WERI-Rb-1 (cell line): ENCODE results near the gene DDRGK1.

ENCODE experiments used
- DNase-seq: peaks from one replicate; pipeline ENCODE4 v3.0.0-alpha.2; 2020
- H3K27ac ChIP-seq: fragments of 250-450 bp; sonication (Bioruptor Pico); 2 replicates; pipeline ENCODE4 v1.5.1; 2020; ENCODE audit warnings: mild to moderate bottlenecking, moderate library complexity
- H3K27me3 ChIP-seq: fragments of 250-450 bp; sonication (Bioruptor Pico); 2 replicates; pipeline ENCODE4 v1.5.1; 2021; ENCODE audit warnings: mild to moderate bottlenecking, low read depth, moderate library complexity; ENCODE audit not compliant: insufficient read depth, severe bottlenecking
- H3K36me3 ChIP-seq: fragments of 250-450 bp; sonication (Bioruptor Pico); 2 replicates; pipeline ENCODE4 v1.5.1; 2020; ENCODE audit warnings: mild to moderate bottlenecking, moderate library complexity
- H3K4me3 ChIP-seq: 2 replicates; pipeline ENCODE4 v1.5.1; 2011; ENCODE audit warnings: low read depth, mild to moderate bottlenecking, control low read depth, low read length
- H3K9me3 ChIP-seq: fragments of 250-450 bp; sonication (Bioruptor Pico); 2 replicates; pipeline ENCODE4 v1.5.1; 2021; ENCODE audit warnings: mild to moderate bottlenecking, moderate library complexity; ENCODE audit not compliant: severe bottlenecking
- TF ChIP-seq, protein P1 (sequence below): IDR thresholded peaks from 2 replicates; pipeline ENCODE4 v1.5.1; 2011; ENCODE audit warnings: low read depth, mild to moderate bottlenecking, control low read depth, inconsistent platforms, low read length

The DDRGK1 gene

DNA sequence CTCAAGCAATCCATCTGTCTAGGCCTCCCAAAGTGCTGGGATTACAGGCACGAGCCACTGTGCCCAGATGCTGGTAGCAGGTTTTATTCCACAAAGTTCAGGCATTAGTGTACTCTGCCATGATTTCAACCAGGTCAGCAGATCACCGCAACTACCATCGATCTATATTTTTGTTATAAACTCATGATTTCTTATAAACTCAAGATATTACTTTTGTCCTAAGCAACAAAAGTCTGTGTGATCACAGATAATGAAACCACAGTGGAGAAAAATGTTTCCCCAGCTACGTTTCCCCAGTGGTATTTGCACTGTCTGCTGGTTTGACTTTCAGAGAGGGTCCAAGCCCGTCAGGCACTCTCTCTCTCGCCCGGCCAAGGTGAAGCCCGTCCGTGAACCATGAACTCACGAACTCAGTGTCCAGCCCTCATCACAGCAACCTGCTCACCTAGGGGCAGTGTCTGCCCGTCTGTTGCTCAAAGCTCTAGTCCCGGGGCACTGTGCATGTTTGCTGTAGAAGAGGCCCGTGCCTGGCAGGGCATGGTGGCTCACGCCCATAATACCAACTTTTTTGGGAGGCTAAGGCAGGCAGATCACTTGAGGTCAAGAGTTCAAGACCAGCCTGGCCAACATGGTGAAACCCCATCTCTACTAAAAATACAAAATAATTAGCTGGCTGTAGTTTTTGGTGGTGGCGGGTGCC lies 27.6 kb upstream of the DDRGK1 start:
- Histone ChIP-seq H3K36me3 (no peaks in the 10 kb centered on the region), H3K27ac (no peak overlapping the region), H3K27me3 (no peaks in the 10 kb centered on the region), H3K4me3 (no peak overlapping the region), H3K9me3 (no peaks in the 10 kb centered on the region)
- TF ChIP-seq, protein P1, sequence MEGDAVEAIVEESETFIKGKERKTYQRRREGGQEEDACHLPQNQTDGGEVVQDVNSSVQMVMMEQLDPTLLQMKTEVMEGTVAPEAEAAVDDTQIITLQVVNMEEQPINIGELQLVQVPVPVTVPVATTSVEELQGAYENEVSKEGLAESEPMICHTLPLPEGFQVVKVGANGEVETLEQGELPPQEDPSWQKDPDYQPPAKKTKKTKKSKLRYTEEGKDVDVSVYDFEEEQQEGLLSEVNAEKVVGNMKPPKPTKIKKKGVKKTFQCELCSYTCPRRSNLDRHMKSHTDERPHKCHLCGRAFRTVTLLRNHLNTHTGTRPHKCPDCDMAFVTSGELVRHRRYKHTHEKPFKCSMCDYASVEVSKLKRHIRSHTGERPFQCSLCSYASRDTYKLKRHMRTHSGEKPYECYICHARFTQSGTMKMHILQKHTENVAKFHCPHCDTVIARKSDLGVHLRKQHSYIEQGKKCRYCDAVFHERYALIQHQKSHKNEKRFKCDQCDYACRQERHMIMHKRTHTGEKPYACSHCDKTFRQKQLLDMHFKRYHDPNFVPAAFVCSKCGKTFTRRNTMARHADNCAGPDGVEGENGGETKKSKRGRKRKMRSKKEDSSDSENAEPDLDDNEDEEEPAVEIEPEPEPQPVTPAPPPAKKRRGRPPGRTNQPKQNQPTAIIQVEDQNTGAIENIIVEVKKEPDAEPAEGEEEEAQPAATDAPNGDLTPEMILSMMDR: no peak
- DNase-seq: no peak

DNA sequence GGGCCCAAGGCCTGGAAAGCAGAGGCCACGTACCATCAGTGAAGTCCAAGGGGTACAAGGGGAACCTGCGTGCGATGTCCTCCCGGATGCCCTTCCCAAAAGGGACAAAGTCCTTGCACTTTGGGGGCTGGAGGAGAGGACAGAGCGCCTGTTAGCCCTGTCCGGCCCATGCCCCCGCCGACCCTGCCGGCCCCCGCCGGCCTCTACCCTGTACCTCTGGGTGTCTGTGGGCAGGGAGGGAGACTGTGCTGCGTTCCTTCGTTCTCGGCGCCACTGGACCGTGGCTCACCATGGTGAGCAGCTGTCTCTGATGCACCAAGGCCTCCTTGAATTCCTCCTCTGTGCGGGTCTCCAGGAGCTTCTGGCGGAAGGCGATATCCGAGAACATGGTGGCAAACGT lies 26.6 kb upstream of the DDRGK1 start:
- TF ChIP-seq, protein P1: no peak
- Histone ChIP-seq H3K4me3 (no peak overlapping the region), H3K9me3 (no peaks in the 10 kb centered on the region), H3K36me3 (no peaks in the 10 kb centered on the region; the same call in 1 of the 2 replicates), H3K27ac (no peak overlapping the region), H3K27me3 (no peaks in the 10 kb centered on the region)
- DNase-seq: no peak

DNA sequence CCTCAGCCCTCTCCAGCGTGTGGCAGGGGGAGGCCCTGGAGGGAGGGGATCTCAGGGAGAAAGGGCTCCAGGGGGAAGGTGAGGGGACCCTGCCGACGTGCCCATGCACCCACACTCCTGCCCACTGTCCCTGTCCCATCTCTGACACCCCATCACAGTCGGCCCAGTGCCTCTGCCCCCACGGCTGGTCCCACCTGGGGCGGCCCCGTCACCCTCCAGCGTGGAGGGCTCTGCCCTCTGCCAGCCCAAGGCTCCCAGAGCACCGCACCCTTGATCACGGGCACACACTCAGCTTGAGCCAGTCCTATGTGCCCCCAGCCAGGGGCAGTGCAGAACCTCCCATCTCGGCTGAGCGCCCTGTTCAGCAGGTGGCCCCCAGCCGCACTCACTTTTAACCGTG lies 25.3 kb upstream of the DDRGK1 start:
- TF ChIP-seq, protein P1: no peak
- Histone ChIP-seq H3K4me3 (no peak overlapping the region), H3K36me3 (no peaks in the 10 kb centered on the region; the same call in 1 of the 2 replicates), H3K9me3 (no peaks in the 10 kb centered on the region), H3K27me3 (no peaks in the 10 kb centered on the region), H3K27ac (no peak overlapping the region)
- no peak for DNase-seq

DNA sequence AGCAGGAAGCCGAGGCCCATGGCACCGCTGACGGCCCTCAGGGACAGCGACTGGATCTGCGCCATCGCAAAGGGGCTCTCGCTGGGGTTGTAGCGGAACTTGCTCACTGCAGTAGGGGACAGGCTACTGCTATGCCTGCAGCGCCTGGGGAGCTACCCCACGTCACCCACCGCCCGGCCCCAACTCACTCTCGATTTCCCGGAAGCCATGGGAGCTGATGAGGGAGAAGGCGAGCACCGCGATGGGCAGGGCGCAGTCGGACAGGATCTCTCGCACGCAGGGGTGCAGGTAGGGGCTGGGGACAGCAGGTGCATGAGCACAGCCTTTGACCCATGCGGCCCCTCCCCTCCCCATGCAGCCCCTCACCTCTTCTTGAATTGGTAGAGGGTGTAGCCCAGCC lies 24.7 kb upstream of the DDRGK1 start:
- no peaks in the 10 kb centered on the region for H3K27me3 ChIP-seq
- H3K36me3 ChIP-seq: no peaks in the 10 kb centered on the region; the same call in 1 of the 2 replicates
- H3K27ac ChIP-seq: no peak overlapping the region
- DNase-seq: no peak
- TF ChIP-seq, protein P1: no peak
- no peak overlapping the region for H3K4me3 ChIP-seq
- no peaks in the 10 kb centered on the region for H3K9me3 ChIP-seq

DNA sequence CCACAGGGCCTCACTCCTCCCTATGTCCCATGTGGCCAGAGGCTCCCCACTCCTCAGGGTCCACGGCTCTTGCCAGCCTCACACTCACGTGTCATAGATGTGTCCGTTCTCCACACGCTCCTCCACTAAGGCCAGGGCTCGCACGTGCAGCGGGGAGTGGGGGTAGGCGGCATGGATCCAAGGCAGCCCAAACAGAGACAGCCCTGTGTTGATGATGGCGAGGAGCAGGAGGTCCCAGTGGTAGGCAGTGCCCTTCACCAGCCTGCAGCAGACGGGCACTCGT lies 24.2 kb upstream of the DDRGK1 start:
- H3K9me3 ChIP-seq: no peaks in the 10 kb centered on the region
- H3K27ac ChIP-seq: no peak overlapping the region
- no peaks in the 10 kb centered on the region; the same call in 1 of the 2 replicates for H3K36me3 ChIP-seq
- no peaks in the 10 kb centered on the region for H3K27me3 ChIP-seq
- DNase-seq: no peak
- TF ChIP-seq, protein P1: no peak
- H3K4me3 ChIP-seq: no peak overlapping the region
